Measurements from ENCODE around the gene TRAK1.
A peak's percentile ranks its signal among the peaks of the same experiment; 100 is the strongest.

TRAK1 gene, protein sequence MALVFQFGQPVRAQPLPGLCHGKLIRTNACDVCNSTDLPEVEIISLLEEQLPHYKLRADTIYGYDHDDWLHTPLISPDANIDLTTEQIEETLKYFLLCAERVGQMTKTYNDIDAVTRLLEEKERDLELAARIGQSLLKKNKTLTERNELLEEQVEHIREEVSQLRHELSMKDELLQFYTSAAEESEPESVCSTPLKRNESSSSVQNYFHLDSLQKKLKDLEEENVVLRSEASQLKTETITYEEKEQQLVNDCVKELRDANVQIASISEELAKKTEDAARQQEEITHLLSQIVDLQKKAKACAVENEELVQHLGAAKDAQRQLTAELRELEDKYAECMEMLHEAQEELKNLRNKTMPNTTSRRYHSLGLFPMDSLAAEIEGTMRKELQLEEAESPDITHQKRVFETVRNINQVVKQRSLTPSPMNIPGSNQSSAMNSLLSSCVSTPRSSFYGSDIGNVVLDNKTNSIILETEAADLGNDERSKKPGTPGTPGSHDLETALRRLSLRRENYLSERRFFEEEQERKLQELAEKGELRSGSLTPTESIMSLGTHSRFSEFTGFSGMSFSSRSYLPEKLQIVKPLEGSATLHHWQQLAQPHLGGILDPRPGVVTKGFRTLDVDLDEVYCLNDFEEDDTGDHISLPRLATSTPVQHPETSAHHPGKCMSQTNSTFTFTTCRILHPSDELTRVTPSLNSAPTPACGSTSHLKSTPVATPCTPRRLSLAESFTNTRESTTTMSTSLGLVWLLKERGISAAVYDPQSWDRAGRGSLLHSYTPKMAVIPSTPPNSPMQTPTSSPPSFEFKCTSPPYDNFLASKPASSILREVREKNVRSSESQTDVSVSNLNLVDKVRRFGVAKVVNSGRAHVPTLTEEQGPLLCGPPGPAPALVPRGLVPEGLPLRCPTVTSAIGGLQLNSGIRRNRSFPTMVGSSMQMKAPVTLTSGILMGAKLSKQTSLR

DNA sequence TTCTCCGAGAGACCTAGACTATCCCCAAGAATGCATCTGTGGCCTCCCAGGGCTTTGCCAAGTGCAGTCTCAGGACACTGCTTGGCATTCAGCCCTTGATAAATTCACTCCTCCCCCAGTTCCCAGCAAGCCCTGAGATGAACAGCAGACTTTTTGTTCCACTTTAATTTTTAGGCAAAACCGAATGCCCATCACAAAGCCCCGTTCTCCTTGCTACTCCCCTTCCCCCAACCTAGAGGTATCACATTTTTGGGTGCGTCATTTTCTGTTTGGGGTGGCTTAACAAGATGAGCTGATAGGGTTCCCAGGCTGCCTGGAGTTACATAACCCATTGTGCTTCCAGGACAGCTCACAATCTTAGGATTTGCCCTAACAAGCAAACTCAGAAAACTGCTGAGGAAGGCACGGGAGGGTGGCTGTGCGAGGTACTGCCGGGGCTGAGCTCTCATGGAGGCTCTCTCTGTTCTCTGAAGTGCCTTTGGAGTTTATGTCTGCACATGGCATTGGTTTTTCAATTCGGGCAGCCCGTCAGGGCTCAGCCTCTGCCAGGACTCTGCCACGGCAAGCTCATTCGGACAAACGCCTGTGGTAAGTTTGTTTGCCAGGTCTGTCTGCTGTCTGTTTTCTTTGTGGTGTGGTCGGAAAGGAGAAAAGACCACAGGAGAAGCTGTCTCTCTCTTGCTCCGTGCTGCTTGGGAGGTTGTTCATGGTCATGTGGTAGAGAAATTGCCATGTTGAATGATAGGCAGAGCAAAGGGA, at the start of gene TRAK1:
Gene TRAK1 (plus strand): TSS at position 385 of the 759 bp plus-strand sequence. CDS start 113 bp downstream, at position 498.
- no peak for DNase-seq

DNA sequence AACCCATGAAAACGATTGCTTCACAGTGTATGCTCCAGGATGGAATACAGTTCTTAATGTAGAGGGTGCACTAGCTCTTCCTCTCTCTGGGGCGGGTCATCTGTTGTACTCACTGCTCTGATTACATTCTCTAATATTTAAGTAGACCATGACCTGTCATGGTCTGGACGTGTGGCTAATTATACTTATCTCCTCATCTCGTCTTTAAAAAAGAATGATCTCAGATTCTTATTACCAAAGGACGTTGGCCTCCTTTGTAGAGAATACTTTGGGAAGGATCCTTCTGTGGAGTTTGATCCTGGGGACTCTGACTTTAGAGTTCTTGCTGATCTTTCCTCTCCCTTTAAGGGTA, 48.4 kb upstream of the TRAK1 start:
- DNase-seq = no peak

DNA sequence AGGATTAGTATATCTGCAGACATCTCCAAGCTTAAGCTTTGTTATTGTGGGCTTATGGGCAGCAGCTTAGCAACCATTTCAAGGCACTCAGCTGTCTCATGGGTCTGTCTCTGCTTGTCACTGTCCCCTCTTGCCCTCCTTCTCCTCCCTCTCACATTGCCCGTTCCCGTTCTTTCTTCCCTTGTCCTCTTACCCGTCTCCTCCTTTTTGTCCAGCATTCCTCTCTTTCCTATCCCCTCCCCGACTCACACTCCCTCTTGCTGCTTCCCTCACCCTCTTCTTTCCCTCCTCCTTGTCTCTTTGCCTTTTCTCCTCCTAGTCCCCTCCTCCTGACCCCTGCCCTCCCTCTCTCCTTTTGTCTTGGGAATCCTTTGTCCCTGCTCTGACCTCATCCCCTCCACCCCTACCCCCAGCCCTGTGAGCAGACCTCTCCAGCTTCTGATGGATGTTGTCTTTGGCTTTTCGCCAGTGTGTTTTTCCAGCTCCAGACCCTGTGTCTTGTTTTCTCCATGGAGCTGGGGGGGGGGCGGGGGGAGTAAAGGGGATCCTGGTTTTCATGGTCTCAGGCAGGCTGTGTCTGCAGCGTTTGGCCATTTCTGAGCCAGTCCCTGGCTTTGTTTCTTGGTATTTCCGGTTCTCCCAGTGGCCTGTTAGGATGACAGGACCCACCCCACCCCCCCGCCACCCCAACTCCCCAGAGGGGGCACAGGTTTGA, 47.9 kb upstream of the TRAK1 start:
- DNase-seq = no peak

DNA sequence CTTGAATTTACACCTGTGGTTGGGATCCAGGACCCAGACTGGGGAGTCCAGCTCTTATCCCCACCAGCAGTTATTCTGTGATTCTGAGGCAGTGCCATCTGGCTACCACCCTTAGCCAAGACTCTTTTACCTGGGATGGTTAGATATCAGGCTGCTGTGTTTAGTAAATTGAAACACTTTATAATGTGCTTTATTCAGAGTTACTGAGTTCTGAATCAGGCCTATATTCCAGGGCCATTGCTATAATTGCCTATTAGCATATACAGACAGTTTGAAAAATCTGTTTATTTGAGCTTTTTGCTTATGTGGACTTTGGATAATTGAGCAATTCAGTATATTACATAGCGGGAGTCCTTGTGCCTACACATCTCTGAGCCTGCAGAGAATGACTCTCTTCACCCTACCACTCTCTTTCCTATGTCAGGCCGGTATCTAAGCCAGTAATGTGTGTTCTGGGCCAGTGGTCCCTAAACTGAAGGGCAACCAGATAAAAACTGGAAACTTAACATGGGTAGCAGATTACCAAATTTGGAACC, 45.4 kb upstream of the TRAK1 start:
- DNase-seq = no peak

DNA sequence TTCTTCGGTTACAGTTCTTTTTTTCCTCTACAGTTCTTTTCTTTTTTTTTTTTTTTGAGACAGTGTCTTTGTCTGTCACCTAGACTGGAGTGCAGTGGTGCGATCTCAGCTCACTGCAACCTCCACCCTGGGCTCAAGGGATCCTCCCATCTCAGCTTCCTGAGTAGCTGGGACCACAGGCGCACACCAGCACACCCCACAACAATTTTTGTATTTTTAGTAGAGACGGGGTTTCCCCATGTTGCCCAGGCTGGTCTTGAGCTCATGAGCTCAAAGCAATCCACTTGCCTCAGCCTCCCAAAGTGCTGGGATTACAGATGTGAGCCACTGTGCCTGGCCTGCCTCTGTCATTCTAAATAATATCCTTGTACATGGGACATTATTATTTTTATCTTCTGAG, 42.6 kb upstream of the TRAK1 start:
- DNase-seq = peak; percentile 12 to 51

DNA sequence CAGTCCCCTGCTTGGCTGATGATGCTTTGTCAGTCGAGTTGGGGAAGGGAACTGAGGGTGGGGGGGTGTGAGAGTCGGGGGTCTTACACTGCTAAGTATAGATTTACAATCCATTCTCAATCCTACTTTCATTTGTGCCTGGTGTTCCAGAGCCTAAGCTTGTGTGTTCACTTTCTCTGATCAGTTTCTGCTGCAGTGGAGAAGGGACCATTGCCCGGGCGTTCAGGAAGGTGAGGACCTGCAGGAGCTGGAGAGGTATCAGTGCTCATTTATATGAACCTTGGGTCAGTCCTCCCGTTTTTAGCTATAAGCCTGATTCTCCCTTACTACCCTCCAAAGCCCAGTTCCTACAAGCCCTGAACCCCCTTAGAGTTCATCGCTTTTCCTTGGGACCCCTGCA, 41.0 kb upstream of the TRAK1 start:
- DNase-seq = no peak

DNA sequence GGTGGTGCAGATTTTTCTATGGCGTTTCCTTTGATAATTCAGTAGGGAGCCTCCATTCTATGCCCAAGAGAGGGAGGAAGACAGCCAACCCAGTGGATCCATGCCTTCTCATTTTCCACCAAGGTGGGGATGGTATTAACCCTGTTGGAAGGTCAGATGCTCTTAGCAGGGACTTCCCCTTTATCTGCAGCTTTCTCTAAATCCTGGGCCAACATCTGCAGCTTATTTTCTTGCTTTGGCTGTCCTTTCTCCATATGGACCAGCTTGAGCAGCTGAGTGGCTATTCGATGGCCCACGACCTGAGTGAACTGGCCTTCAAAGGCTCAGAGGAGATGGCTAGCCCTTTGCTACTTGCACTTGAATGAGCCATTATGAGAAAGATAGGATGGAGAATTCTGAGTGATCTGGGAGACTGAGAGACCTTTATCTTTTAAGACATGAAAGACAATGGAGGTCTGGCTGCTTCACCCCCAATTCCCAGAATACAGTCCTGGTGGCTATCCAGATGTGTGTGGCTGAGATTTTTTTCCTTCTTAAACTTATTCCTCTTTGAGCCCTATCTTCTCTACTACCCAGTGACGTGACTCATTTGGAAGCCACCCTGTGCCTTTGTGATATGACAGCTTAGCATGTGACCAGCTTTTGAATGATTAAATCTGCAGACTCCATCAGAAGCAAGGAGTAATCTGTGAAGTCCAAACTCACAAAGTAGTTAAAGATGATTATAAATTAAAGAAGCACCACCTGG, 39.6 kb upstream of the TRAK1 start:
- DNase-seq = no peak

DNA sequence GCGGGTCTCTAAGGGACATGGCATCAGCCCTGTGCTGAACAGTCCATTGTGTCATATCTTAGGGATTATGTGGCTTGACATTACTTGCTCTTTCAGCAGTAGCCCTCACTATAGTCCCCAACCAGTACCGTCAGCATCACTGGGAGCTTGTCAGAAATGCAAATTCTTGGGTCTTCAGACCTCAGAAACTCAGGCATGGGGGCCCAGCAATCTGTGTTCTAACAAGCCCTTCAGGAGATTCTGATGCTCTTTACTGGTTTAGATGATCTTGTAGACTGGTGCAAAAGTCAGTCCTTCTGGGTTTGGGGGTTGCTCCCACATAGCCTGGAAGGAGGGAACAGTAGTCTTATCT, 39.0 kb upstream of the TRAK1 start:
- DNase-seq = no peak

DNA sequence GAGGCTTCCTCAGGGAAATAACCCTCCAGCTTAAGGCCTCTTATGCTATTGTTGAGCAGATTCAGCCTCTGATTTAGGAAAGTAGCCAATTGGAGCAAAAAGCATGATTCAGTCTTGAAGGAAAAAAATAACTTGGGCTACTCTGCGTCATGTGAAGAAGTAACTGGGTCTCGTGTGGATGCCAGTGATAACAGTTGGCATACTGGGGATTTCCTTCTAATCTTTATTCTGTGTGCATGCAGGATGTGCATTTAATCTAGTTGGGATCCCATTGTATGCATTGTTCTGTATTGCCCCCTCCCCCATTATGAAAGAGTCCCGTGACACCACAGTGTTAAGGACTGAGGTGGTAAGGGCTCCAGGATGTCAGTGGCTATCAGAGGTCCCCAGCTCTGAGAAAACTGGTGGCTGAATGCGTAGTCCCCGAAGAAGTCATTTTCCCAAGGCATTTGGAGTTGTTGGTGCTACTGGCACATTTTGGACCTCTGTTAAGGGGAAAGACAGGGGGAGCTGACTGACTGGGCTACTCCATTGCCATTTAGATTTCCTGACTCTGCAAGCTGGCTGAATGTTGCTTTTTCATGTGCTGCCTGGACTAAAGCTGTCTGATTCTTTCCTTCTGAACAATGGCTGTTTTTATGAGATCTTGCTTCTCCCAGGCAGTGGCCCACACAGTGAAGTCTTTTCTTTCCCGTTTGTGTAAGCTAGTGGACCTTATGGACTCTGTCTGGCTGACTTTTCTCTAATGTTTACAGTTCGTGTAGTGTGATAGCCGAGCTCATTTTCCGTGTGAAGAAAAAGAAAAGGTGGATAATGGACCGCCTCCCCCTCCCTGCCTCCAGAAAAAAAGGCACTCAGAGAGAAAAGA, 38.4 kb upstream of the TRAK1 start:
- DNase-seq = no peak

DNA sequence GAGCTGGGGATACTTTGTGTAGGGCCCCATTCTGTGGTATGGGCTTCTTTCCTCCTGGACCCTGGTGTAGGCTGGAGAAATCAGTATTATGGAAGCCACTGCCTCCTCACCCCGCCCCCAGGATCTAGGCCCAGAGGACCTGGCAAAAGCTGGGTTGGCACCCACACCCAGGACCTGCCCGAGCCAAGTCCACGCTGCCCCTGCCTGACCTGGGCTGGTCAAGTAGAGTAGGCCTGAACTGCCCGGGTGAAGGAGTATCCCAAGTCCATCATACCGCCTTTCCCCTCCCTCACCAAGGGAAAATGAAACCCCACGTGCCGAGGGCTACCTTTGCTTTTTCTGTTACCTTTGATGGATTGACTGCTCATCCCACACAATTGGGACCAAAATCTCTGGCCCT, 37.7 kb upstream of the TRAK1 start:
- no peak for DNase-seq

DNA sequence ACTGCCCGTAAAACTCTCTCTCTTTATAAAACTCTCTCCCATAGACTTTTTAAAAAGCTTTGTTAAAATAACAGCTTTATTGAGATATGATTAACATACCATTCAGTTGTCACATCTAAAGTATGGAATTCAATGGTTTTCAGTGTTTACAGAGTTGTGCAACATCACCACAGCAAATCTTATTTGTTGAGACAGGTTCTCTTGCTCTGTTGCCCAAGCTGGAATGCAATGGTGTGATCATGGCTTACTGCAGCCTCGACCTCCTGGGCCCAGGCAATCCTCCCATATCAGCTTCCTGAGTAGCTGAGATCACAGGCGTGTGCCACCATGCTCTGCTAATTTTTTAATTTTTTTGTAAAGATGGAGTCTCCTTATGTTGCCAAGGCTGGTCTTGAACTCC, 35.9 kb upstream of the TRAK1 start:
- DNase-seq = no peak

DNA sequence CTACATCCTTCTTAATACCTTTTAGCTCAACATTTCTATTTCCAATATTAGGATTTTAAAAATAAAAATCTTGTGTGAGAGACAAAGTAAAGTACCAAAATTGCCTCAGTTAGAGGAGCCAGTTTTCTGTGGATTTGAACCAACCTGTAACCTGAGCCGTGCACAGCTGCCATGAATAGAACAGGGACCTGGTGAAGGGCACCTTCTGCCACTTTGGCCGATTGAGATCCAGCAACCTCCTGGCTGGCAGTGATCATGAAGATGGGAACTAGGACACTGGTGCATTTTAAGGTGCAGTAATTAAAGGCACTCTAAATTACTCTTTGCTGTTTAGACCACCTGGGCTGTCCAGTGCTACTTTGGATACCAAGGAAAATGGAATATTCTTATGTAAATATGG, 34.3 kb upstream of the TRAK1 start:
- DNase-seq = no peak

DNA sequence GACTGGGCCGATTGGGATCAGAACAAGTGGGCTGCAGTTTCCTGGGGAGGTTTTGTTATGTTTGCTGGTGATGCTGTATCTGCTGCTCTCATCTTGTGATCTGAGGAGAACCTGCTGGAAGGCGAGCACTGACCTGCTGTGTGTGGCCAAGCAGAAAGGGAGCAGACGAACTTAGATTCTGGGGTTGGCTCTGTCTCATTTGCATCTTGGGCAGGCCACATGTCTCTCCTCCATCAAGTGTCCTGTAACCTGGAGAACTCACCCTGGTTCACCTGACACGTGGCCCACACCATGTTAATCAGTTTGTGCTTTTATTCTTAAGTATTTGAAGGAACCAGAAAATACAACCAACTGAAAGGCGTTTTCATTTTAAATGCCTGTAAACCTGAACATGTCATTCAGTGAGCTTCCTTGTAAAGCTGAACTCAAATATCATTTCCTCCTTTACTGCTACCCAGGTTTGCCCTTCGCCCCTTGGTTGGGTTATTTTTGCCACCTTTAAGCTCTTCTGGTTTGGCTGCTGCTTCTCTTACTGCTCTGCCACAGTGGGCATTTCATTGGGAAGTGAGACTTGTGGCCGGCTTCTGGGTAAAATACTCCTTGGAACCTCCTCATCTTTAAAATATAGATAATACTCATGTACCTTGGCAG, 33.5 kb upstream of the TRAK1 start:
- DNase-seq = peak in 1 of 2 donors; percentile 39

DNA sequence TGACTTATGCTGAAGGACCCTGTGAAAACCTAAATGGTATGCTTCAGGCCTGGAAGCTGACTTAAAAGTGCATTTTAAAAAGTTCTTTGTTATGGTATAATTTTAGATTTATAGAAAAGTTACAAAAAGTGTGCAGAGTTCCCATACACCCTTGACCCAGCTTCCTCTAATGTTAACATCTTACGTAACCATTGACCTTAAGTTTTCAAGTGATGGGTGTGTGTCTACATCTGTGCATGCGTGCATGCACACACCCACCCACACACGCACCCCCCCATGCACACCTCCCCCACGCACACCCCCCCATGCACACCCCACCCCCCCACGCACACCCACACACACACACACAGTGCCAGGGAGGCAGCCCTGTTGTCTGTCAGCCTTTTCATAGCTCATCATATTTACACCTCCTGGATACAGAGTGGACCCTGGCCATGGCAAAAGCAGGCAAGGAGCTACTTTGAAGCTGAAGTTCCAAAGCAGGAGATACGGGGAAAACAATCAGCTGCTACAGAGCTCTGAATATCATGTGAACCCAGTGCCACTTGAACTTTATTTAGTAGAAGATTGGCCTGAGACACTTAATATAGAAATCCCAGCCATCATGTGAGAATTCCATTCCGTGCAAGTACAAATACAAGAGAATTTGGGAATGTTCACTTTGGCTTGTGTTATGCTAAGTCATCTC, 30.0 kb upstream of the TRAK1 start:
- DNase-seq = peak in 1 of 2 donors; percentile 18

DNA sequence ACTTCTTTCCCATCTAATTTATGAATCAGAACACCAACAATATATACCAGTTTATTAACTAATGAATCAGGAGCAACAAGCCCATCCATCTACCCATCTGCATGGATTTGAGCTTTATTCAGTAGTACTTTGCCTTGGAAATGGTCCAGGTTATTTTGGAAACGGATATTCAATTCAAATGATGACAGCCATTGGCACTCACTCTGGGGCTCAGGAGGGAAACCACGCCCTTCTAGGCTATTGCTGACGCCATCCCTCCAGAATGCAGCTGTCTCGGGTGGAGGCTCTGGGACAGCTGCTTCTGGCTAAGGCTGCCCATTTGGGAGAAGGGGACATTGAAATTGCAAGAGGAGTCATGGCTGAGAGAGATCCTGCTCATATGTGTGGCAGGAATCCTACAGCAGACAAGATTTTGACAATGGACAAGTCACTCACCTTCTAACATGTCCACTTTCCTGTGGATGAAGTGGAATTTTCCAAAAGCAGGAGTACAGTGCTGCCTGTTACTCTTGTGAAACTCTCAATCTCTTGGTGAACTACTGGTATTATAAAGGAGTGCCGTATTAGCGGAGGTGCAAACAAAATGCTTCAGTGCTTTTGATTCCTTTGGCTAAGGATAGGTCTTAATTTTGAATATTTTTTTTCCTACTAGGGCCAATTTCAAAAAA, 29.3 kb upstream of the TRAK1 start:
- no peak for DNase-seq

DNA sequence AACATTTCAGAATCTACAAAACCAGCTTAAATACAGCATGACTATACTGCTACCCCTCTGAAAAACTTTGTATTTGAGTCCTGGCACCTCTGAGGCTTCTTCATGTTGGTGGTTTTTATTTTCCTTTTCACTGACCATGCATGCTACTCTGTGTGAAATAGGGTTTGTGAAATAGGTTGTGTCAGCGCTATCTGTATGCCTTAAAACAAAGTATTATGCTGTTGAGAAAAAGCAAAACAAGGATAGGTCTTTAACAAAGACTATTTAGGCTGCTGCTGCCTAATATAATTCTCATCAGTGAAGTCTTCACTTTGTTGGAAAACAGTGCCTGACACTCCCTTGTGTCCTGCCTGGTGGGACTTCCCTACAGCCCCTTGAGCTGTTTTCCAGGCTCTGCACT, 28.7 kb upstream of the TRAK1 start:
- no peak for DNase-seq

DNA sequence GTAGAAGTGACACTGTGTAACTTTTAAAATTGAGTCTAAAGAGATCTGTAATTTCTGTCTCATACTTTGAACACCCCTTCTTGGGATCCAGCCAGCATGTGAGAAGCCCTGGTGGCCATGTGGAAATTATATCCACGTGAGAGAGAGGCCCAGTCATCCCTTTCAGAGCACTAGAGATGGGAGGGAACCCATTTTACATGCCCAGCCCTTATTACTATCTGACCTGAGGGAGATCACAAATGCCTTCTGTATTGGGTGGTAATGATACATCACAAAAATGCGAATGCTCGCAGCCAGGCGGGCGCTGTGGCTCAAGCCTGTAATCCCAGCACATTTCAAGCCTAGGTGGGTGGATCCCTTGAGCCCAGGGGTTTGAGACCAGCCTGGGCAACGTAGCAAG, 27.3 kb upstream of the TRAK1 start:
- DNase-seq = no peak

DNA sequence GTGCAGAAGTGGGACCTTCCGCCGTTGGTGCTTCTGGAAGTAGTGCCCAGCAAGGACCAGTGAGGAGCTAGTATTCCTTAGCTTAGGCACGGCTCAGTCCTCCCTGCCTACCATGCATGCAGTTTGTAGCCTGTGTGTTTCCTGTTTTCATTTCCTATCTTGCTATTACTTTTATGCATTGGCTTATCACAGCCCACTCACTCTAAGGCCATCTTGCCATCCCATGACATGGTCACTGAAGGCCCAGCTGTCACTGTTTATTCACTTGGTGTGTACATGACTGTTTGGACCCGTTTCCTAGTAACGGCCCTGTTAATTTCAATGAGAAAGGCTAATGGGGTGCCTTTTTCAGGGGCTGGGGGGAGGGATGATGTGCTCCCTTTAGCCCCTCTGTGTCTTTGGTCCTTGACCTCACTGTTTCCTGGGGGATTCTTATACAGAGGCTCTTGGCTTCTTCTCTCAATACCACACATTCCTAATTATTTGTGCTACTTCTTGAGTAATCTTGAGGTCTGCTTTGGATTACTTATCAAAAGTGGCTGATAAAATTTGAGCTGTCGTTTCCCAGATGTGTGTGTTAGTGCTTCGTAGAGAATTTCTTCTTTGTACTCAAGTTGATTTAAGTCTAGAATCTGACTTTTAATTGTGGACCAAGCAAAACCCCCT, 24.5 kb upstream of the TRAK1 start:
- peak in 1 of 2 donors; percentile 64 for DNase-seq
